Fibroblast of mammary gland (primary cell): ENCODE measurements around the gene AGL.

Source experiments
- DNase-seq: peaks from one replicate; pipeline ENCODE4 v3.0.0-alpha.2; 2010; ENCODE audit warnings: low read depth
- H3K4me3 ChIP-seq: 2 replicates; pipeline ENCODE4 v1.5.1; 2011; ENCODE audit warnings: low read depth, mild to moderate bottlenecking, low read length, moderate library complexity; ENCODE audit not compliant: control insufficient read depth
- CTCF ChIP-seq: conservative IDR thresholded peaks from 2 replicates; pipeline ENCODE4 v1.5.1; 2011; ENCODE audit warnings: low read depth, low read length, inconsistent platforms; ENCODE audit not compliant: control insufficient read depth, insufficient read depth

AGL gene

DNA sequence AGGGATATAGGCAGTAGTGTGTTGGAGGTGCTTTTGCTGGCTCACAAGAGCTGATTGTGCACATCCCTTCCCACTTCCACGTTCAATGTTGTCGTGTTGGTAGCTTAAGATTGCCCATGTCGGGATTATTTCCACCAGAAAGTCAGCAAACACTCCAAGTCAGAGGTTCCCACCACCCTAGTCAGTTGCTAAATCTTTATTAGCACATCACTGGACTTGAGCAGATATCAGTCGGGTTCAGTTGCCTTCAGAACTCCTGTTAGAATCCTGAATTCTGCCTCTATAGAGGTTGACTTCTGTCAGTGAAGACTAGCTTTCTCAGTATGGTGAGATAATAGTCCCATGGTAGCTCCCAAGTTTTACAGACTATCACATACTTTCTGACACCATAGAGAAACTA, 10.5 kb downstream of the AGL start:
- TF ChIP-seq CTCF, result no peak
- H3K4me3 ChIP-seq, result no peak overlapping the region
- DNase-seq, result no peak

DNA sequence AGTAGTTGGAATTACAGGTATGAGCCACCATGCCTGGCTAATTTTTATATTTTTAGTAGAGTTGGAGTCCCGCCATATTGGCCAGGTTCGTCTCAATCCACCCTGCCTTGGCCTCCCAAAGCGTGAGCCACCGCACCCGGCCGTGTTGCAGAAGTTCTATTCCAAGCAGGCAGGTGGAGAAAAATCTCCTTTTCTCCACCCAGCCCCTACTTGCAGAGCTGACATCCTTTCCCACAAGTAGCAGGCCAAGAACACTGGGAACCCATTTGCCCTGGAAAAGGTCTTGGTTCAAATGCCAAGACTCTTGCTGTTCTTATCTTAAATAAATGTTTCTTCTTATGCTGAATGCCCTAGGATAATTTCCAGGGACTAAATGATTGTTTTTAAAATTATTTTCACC, 17.5 kb downstream of the AGL start:
- H3K4me3 ChIP-seq, result no peak overlapping the region
- no peak for DNase-seq
- TF ChIP-seq CTCF, result no peak

- no peak overlapping the region for H3K4me3 ChIP-seq
- peak; percentile 66 for DNase-seq
- TF ChIP-seq CTCF, result no peak
Observed at GRCh38 chr1:99869304-99869703, 19.1 kb downstream of the AGL start.

GRCh38 chr1:99869723-99870122, 19.6 kb downstream of the AGL start:
- DNase-seq, result no peak
- no peak for TF ChIP-seq CTCF
- H3K4me3 ChIP-seq, result no peak overlapping the region

- H3K4me3 ChIP-seq, result no peak overlapping the region
- TF ChIP-seq CTCF, result no peak
- DNase-seq, result no peak
Observed at GRCh38 chr1:99872063-99872462, 21.9 kb downstream of the AGL start.

GRCh38 chr1:99877568-99877967, 27.4 kb downstream of the AGL start:
- no peak for TF ChIP-seq CTCF
- DNase-seq, result no peak
- no peak overlapping the region for H3K4me3 ChIP-seq

DNA sequence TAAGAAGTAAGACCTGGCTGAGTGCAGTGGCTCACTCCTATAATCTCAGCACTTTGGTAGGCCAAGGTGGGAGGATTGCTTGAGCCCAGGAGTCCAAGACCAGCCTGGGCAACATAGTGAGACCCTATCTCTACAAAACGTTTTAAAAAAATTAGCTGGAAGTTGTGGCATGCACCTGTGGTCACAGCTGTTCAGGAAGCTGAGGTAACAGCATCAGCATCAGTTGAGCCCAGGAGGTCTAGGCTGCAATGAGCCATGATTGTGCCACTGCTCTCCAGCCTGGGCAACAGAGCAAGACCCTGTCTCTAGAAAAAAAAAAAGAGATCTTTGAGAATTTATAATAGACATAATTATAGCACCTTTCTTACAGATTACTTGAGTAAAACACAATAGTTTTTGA, 36.0 kb downstream of the AGL start:
- no peak overlapping the region for H3K4me3 ChIP-seq
- no peak for TF ChIP-seq CTCF
- DNase-seq, result no peak
